HG02973 (cell line): Measurements from ENCODE around the gene NAPSA.
"Not testable (repeated sequence)": the region's sequence is repeated elsewhere in the genome, so short reads cannot be mapped to it uniquely, and the experiment has no call there.

Experiments
- ATAC-seq: cut with Tn5 transposase; IDR thresholded peaks from one replicate; pipeline ENCODE4 v1.9.1; 2021; ENCODE audit warnings: moderate library complexity; ENCODE audit not compliant: unreplicated experiment

Gene NAPSA

GRCh38 chr19:50331994-50332243 lies 33.5 kb downstream of the NAPSA start:
- no peak for ATAC-seq

GRCh38 chr19:50331221-50331993 lies 34.0 kb downstream of the NAPSA start:
- no peak for ATAC-seq

- peak; percentile 24 for ATAC-seq
Measured at GRCh38 chr19:50330365-50331078, 34.9 kb downstream of the NAPSA start.

GRCh38 chr19:50329926-50330294 lies 35.5 kb downstream of the NAPSA start:
- ATAC-seq, result not testable (repeated sequence)

GRCh38 chr19:50329146-50329925 lies 36.1 kb downstream of the NAPSA start, which contains the start of gene KCNC3:
TSS of gene KCNC3 (minus strand) at chr19:50329377. CDS start at chr19:50329082, 295 bp downstream.
- ATAC-seq, result peak; percentile 42

GRCh38 chr19:50328873-50329145 lies 36.6 kb downstream of the NAPSA start:
- ATAC-seq, result peak; percentile 5

- peak; percentile 2 for ATAC-seq
Measured at GRCh38 chr19:50328224-50328872, 37.1 kb downstream of the NAPSA start.

GRCh38 chr19:50327461-50328223 lies 37.8 kb downstream of the NAPSA start:
- ATAC-seq, result no peak

GRCh38 chr19:50327013-50327412 lies 38.4 kb downstream of the NAPSA start:
- no peak for ATAC-seq

- ATAC-seq, result no peak
Measured at GRCh38 chr19:50326101-50326664, 39.3 kb downstream of the NAPSA start.

- ATAC-seq, result no peak
Measured at GRCh38 chr19:50325310-50326100, 39.9 kb downstream of the NAPSA start.

- ATAC-seq, result no peak
Measured at GRCh38 chr19:50324331-50324730, 41.1 kb downstream of the NAPSA start.

GRCh38 chr19:50323782-50324133 lies 41.7 kb downstream of the NAPSA start:
- ATAC-seq, result no peak

GRCh38 chr19:50322931-50323781 lies 42.3 kb downstream of the NAPSA start:
- ATAC-seq, result no peak

GRCh38 chr19:50322234-50322633 lies 43.2 kb downstream of the NAPSA start:
- no peak for ATAC-seq

- ATAC-seq, result no peak
Measured at GRCh38 chr19:50321831-50322230, 43.6 kb downstream of the NAPSA start.

GRCh38 chr19:50320596-50320995 lies 44.8 kb downstream of the NAPSA start:
- ATAC-seq, result no peak

- no peak for ATAC-seq
Measured at GRCh38 chr19:50320051-50320450, 45.4 kb downstream of the NAPSA start.

- no peak for ATAC-seq
Measured at GRCh38 chr19:50319156-50319555, 46.3 kb downstream of the NAPSA start.
